Neural progenitor cell (in vitro differentiated cells): ENCODE data around the gene CCSER2.

Experiments
- EZH2 ChIP-seq: fragments of 200-600 bp; sonication (generic); IDR thresholded peaks from 2 replicates; pipeline ENCODE4 v1.6.1; 2017; ENCODE audit warnings: antibody characterized with exemption, mild to moderate bottlenecking, moderate library complexity
- TF ChIP-seq, protein P1 (sequence below): fragments of 200-600 bp; sonication (generic); IDR thresholded peaks from 2 replicates; pipeline ENCODE4 v1.5.1; 2017; ENCODE audit warnings: antibody characterized with exemption, mild to moderate bottlenecking

DNA sequence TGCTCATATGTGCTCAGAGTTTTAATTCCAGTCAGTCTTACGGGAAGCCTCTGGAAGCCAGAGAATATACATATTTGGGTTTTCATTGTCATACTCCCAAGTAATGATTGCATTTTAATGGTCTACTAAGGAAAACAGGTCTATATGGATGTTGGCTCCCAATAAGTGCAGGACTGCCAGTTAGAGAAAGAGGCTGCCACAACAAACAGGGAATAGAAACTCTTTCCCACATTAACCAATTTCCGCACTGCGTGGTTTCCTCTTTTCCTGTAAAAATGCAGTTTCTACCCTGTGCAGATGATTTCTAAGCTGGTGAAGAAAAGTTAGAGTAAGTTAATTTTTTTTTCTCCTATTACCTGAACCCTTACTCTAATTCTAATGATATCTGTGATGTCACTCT, 78.2 kb downstream of the CCSER2 start:
- TF ChIP-seq, protein P1, sequence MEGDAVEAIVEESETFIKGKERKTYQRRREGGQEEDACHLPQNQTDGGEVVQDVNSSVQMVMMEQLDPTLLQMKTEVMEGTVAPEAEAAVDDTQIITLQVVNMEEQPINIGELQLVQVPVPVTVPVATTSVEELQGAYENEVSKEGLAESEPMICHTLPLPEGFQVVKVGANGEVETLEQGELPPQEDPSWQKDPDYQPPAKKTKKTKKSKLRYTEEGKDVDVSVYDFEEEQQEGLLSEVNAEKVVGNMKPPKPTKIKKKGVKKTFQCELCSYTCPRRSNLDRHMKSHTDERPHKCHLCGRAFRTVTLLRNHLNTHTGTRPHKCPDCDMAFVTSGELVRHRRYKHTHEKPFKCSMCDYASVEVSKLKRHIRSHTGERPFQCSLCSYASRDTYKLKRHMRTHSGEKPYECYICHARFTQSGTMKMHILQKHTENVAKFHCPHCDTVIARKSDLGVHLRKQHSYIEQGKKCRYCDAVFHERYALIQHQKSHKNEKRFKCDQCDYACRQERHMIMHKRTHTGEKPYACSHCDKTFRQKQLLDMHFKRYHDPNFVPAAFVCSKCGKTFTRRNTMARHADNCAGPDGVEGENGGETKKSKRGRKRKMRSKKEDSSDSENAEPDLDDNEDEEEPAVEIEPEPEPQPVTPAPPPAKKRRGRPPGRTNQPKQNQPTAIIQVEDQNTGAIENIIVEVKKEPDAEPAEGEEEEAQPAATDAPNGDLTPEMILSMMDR: no peak
- no peak for TF ChIP-seq EZH2
